Measurements from ENCODE around the gene ACAP3.

DNA sequence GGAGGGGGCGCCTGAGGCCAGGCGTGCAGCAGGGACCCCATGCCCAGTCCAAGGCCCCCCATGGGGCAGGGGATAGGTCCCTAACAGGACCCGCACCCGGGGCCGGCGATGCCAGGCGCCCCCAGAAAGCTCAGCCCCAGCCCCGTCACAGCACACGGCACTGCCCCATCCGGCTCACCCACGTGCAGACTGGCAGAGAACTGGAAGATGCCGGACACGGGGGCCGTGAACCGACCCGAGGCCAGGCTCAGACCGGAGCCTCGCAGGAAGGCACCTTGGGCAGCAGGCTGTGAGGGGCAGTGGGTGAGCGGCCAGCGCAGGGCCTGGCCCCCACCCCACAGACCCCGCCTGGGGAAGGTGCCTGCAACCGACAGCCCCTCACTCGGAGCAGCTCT, 64.5 kb downstream of the ACAP3 start:
- TF ChIP-seq MTA3 (IDR thresholded peaks at IDR 0.05; ENCODE audit: borderline replicate concordance, low read length) (no peak), ESRRA (IDR thresholded peaks at IDR 0.05; ENCODE audit: low read length) (no peak), SIX5 (IDR thresholded peaks at IDR 0.05; ENCODE audit: low read depth, low read length, severe bottlenecking) (no peak), ATF7 (IDR thresholded peaks at IDR 0.05; ENCODE audit: low read depth) (no peak), NFIC (IDR thresholded peaks at IDR 0.05; ENCODE audit: low read depth, low read length) (no peak), ZNF384 (IDR thresholded peaks at IDR 0.05; ENCODE audit: borderline replicate concordance, low read depth, low read length) (no peak), TCF12 (IDR thresholded peaks at IDR 0.05; ENCODE audit: low read depth, low read length) (no peak), CREB1 (IDR thresholded peaks at IDR 0.05; ENCODE audit: low read depth) (no peak), HCFC1 (IDR thresholded peaks at IDR 0.05; ENCODE audit: low read length) (no peak), YY1 (IDR thresholded peaks at IDR 0.05; ENCODE audit: low read depth, low read length) (no peak)
- TF ChIP-seq, protein P1, sequence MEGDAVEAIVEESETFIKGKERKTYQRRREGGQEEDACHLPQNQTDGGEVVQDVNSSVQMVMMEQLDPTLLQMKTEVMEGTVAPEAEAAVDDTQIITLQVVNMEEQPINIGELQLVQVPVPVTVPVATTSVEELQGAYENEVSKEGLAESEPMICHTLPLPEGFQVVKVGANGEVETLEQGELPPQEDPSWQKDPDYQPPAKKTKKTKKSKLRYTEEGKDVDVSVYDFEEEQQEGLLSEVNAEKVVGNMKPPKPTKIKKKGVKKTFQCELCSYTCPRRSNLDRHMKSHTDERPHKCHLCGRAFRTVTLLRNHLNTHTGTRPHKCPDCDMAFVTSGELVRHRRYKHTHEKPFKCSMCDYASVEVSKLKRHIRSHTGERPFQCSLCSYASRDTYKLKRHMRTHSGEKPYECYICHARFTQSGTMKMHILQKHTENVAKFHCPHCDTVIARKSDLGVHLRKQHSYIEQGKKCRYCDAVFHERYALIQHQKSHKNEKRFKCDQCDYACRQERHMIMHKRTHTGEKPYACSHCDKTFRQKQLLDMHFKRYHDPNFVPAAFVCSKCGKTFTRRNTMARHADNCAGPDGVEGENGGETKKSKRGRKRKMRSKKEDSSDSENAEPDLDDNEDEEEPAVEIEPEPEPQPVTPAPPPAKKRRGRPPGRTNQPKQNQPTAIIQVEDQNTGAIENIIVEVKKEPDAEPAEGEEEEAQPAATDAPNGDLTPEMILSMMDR (IDR thresholded peaks at IDR 0.05 in 2 of 3, conservative IDR thresholded peaks at IDR 0.05 in 1 of 3; ENCODE audit: control insufficient read depth in 2 of 3, extremely low read depth in 1 of 3, insufficient read depth in 1 of 3, low read depth in 3 of 3, low read length in 3 of 3), result no peak
- TF ChIP-seq, protein P2, sequence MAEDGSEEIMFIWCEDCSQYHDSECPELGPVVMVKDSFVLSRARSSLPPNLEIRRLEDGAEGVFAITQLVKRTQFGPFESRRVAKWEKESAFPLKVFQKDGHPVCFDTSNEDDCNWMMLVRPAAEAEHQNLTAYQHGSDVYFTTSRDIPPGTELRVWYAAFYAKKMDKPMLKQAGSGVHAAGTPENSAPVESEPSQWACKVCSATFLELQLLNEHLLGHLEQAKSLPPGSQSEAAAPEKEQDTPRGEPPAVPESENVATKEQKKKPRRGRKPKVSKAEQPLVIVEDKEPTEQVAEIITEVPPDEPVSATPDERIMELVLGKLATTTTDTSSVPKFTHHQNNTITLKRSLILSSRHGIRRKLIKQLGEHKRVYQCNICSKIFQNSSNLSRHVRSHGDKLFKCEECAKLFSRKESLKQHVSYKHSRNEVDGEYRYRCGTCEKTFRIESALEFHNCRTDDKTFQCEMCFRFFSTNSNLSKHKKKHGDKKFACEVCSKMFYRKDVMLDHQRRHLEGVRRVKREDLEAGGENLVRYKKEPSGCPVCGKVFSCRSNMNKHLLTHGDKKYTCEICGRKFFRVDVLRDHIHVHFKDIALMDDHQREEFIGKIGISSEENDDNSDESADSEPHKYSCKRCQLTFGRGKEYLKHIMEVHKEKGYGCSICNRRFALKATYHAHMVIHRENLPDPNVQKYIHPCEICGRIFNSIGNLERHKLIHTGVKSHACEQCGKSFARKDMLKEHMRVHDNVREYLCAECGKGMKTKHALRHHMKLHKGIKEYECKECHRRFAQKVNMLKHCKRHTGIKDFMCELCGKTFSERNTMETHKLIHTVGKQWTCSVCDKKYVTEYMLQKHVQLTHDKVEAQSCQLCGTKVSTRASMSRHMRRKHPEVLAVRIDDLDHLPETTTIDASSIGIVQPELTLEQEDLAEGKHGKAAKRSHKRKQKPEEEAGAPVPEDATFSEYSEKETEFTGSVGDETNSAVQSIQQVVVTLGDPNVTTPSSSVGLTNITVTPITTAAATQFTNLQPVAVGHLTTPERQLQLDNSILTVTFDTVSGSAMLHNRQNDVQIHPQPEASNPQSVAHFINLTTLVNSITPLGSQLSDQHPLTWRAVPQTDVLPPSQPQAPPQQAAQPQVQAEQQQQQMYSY (CRISPR knock-in tag; IDR thresholded peaks at IDR 0.05), result no peak
- TF ChIP-seq, protein P3, sequence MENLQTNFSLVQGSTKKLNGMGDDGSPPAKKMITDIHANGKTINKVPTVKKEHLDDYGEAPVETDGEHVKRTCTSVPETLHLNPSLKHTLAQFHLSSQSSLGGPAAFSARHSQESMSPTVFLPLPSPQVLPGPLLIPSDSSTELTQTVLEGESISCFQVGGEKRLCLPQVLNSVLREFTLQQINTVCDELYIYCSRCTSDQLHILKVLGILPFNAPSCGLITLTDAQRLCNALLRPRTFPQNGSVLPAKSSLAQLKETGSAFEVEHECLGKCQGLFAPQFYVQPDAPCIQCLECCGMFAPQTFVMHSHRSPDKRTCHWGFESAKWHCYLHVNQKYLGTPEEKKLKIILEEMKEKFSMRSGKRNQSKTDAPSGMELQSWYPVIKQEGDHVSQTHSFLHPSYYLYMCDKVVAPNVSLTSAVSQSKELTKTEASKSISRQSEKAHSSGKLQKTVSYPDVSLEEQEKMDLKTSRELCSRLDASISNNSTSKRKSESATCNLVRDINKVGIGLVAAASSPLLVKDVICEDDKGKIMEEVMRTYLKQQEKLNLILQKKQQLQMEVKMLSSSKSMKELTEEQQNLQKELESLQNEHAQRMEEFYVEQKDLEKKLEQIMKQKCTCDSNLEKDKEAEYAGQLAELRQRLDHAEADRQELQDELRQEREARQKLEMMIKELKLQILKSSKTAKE (IDR thresholded peaks at IDR 0.05; ENCODE audit: low read depth, poor library complexity, severe bottlenecking), result no peak
